WTC11 (cell line): Measurements from ENCODE around the gene TRMT112.

Experiments used
- CTCF ChIP-seq: fragments of 200-600 bp; IDR thresholded peaks from 2 replicates; pipeline ENCODE4 v1.8.0; 2022; ENCODE audit warnings: antibody characterized with exemption
- E2F4 ChIP-seq: sonication (generic); formaldehyde crosslinking; IDR thresholded peaks from 2 replicates; pipeline ENCODE4 v1.8.1; 2022; ENCODE audit warnings: low read depth, mild to moderate bottlenecking, moderate library complexity, missing genetic modification reagents, borderline replicate concordance
- ERG ChIP-seq: fragments of 250-450 bp; sonication (Bioruptor Pico); IDR thresholded peaks from 2 replicates; pipeline ENCODE4 v1.8.0; 2021; ENCODE audit warnings: mild to moderate bottlenecking
- GRHL2 ChIP-seq: fragments of 250-450 bp; sonication (Bioruptor Pico); IDR thresholded peaks from 2 replicates; pipeline ENCODE4 v1.8.0; 2022; ENCODE audit warnings: mild to moderate bottlenecking, moderate library complexity; ENCODE audit not compliant: insufficient replicate concordance, severe bottlenecking
- NR2C2 ChIP-seq: sonication (generic); formaldehyde crosslinking; IDR thresholded peaks from 2 replicates; pipeline ENCODE4 v1.8.0; 2022; ENCODE audit warnings: mild to moderate bottlenecking, missing genetic modification reagents
- SMAD3 ChIP-seq: sonication (generic); formaldehyde crosslinking; IDR thresholded peaks from 2 replicates; pipeline ENCODE4 v1.8.0; 2022; ENCODE audit warnings: missing genetic modification reagents, mild to moderate bottlenecking, borderline replicate concordance
- USF2 ChIP-seq: sonication (generic); formaldehyde crosslinking; IDR thresholded peaks from 2 replicates; pipeline ENCODE4 v1.8.1; 2023; ENCODE audit warnings: mild to moderate bottlenecking, missing genetic modification reagents, moderate library complexity
- ZNF263 ChIP-seq: sonication (generic); formaldehyde crosslinking; IDR thresholded peaks from 2 replicates; pipeline ENCODE4 v1.8.1; 2022; ENCODE audit warnings: low read depth, mild to moderate bottlenecking, moderate library complexity, missing genetic modification reagents
- ZNF425 ChIP-seq: fragments of 250-450 bp; sonication (Bioruptor Pico); conservative IDR thresholded peaks from 2 replicates; pipeline ENCODE4 v1.9.0; 2021; ENCODE audit warnings: mild to moderate bottlenecking

- TF ChIP-seq SMAD3 (CRISPR knock-in tag) (no peak), CTCF (no peak), ZNF263 (CRISPR knock-in tag) (no peak), NR2C2 (CRISPR knock-in tag) (no peak), USF2 (CRISPR knock-in tag) (no peak), E2F4 (no peak), ERG (no peak), GRHL2 (CRISPR knock-in tag) (no peak), ZNF425 (no peak)
Measured at GRCh38 chr11:64342869-64343745, 25.7 kb upstream of the TRMT112 start.
